ENCODE data around the gene ANKRD28.
"Not testable (repeated sequence)": the region's sequence is repeated elsewhere in the genome, so short reads cannot be mapped to it uniquely, and the experiment has no call there.

Gene ANKRD28

DNA sequence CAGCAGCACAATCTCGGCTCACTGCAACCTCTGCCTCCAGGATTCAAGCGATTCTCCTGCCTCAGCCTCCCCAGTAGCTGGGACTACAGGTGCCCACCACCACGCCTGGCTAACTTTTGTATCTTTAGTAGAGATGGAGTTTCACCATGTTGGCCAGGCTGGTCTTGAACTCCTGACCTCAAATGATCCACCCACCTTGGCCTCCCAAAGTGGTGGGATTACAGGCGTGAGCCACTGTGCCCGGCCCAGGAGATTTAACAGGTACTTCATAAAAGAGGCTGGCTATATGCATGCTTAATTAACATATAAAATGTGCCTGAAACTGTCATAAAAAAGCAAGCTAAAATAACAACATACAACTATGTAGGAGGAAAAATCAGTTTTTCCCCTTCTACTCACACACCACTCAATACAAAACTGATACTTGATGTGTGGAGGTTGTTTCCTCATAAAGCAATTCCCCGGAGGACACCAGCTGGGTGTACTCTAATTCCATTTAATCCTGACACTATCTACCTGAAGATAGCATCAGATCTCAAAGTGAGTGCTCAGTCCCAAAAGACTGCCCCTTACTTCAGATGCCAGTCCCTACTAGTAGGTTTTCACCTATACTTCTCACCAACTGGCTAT, 22.7 kb downstream of the ANKRD28 start:
- not testable (repeated sequence) for DNase-seq (ENCODE audit: low read depth, low spot score)

DNA sequence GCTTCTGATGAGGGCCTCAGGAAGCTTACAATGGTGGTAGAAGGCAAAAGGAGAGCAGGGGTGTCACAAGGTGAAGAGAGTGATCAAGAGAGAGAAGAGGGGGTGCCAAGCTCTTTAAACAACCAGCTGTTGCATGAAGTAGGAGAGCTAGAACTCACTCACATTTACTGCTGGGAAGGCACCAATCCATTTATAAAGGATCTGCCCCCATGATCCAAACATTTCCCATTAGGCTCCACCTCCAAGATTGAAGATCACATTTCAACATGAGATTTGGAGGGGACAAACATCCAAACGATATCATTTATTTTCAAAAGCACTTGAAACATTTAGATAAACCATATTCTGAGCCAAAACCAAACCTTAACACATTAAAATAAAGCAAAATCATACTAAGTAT, 26.3 kb downstream of the ANKRD28 start:
- no peak for DNase-seq (ENCODE audit: low read depth, low spot score)

DNA sequence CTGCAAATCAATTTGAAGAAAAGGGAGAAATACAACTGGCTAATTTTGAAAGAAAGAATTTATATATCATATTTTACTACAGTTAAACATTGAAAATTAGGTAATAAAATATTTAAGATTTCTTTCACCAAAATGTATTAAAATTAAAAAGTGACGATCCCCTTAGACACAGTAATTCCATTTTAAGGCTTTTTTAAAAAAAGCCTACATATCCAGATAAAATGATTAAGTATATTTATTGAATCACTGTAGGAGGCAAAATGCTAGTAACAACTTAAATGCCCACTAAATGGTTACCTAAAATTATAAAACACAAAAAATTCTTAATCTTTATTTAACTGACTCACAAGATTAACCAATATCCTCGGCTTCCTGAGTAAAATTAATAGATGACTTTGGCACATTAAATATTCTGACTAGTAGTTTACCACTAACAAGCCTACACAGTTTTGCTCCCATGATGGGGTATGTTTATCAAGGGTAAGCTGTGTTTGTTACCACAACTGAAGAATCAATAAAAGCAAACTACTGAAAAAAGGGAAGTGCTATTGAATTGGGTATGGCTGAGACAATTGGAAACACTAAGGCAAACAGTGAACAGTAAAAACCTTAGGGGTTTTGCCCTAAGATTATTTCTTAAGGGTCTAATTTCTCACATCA, 28.4 kb downstream of the ANKRD28 start:
- DNase-seq (ENCODE audit: low read depth, low spot score): peak; percentile 25

DNA sequence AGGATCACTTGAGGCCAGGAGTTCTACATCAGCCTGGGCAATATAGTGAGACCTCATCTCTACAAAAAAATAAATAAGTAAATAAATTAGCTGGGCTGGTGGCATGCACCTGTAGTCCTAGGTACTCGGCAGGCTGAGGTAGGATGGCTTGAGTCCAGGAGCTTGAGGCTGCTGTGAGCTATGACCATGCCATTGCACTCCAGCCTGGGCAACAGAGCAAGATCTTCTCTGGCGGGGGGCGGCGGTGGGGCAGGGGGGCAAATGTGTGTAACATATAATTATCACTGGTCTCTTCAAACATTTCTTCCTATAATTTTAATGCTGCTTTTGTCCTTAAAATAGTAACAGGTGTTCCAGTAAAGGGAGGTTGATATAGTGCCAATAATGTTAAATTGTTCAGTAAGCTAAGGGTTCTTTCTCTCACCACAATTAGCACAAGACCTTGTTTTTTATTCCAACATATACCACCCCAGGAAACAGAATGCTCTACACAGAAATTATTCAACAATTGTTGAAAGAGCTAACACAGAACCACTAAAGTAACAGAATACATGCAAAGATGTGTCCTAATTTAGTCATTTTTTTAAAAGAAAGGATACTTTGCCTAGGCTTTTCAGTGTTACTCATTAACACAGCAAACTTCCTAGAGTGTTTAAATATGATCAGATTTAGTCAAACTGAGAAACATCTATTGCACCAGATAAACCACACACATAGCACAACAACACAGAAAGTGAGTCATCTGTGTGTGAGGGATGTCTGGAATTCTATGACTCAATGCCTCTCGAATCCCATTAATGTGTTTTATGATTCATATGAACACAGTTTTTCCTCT, 29.1 kb downstream of the ANKRD28 start:
- peak; percentile 92 for DNase-seq (ENCODE audit: low read depth, low spot score)

DNA sequence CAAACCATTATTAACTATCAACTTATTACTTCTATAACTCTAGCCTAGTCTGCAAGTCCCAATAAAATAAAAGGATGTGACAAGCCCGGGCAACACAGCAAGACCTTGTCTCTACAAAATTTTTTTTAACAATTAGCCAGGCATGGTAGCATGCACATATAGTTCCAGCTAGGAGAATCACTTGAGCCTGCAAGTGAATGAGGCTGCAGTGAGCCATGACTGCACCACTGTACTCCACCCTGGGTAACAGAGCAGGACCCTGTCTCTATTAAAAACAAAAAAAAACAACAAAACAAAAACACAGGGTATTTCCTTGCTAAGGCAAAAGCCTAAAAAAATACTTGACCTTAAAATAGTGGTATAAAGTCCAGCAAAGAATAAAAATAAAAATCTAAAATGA, 31.4 kb downstream of the ANKRD28 start:
- no peak for DNase-seq (ENCODE audit: low read depth, low spot score)

DNA sequence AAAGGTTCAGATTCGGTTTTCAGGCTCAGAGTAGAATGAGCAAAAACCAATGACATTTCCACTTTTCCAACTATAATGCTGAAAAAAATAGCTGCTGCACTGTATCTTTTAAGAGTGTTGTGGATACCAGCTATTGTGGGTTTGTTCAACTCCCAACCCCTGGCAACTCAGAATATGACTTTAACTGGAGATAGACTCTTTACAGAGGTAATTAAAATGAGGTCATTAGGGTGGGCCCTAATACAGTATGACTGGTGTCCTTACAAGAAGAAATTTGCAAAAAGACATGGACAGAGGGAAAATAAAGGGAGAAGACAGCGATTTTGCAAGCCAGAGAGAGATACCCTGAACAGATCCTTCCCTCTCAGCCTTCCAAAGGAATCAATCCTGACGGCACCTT, 39.5 kb downstream of the ANKRD28 start:
- DNase-seq (ENCODE audit: low read depth, low spot score): no peak

- DNase-seq (ENCODE audit: low read depth, low spot score): no peak
Measured at GRCh38 chr3:15757824-15758223, 40.0 kb downstream of the ANKRD28 start.

GRCh38 chr3:15756505-15756904, 41.3 kb downstream of the ANKRD28 start:
- DNase-seq (ENCODE audit: low read depth, low spot score): no peak

DNA sequence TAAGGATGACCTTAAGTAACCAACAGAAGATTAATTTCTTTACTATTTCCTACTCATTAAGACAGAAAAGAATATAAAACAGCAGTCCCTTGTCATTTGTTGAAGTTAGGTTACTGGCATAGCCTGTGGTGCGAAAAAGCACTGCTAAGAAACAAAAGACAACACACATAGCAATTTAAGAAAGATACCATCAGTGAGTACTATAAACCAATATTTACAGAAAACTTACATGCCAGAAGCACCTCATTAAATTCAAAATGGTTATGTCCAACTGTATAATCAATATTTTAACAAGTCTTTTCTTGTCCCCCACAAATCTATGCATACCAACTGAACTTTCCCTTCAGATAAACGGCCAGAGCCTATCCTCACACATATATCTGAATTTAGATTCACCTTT, 42.0 kb downstream of the ANKRD28 start:
- no peak for DNase-seq (ENCODE audit: low read depth, low spot score)

DNA sequence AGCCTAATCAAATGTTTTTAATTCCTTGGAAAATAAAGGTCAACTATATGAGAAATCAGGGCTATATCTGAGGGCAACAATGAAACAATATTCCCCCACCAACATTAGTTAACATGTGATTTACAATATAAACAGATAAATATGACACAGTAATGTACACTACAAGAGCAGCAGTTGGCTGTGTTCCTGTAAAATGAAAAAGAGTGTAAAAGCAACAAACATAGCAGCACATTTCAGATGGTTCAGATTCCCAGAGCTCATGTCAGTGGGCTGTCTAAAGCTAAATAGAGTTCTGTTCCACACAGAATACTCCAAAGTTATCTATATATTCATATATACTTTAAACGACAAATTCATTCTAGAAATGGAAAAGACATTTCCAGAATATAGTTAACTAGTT, 42.6 kb downstream of the ANKRD28 start:
- no peak for DNase-seq (ENCODE audit: low read depth, low spot score)

DNA sequence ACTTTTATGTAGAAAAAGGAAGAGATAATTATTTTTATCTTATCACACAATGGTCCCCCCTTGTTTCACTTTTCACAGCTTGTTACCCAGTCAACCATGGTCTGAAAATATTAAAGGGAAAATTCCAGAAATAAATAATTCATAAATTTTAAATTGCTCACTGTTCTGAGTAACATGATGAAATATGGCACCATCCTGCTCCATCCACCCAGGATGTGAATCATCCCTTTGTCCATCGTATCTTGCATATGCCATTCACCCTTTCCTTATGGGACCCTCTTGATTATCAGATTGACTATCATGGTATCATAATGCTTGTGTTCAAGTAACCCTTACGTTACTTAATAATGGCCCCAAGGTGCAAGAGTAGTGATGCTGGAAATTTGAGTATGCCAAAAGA, 43.7 kb downstream of the ANKRD28 start:
- no peak for DNase-seq (ENCODE audit: low read depth, low spot score)

GRCh38 chr3:15753056-15753710, 44.6 kb downstream of the ANKRD28 start:
- DNase-seq (ENCODE audit: low read depth, low spot score): no peak

- no peak for DNase-seq (ENCODE audit: low read depth, low spot score)
Measured at GRCh38 chr3:15750879-15751278, 46.9 kb downstream of the ANKRD28 start.

DNA sequence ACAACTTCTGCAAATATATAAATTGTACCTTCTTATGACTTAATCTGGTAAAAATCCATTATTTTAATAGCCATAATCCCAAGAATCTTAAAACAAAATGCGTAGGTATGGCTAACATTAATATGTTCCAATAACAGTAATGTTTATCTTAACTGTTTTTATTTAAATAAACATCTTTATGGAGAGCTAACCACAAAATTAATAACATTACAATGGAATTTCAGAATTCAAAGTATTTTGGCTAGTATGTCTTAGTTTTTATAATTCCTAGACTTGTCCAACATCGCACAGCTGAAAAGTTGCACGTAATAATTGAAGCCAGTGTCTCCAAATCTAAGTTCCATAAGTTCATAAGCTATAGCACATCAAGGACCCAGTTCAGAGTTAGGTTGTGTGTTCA, 47.6 kb downstream of the ANKRD28 start:
- DNase-seq (ENCODE audit: low read depth, low spot score): no peak

DNA sequence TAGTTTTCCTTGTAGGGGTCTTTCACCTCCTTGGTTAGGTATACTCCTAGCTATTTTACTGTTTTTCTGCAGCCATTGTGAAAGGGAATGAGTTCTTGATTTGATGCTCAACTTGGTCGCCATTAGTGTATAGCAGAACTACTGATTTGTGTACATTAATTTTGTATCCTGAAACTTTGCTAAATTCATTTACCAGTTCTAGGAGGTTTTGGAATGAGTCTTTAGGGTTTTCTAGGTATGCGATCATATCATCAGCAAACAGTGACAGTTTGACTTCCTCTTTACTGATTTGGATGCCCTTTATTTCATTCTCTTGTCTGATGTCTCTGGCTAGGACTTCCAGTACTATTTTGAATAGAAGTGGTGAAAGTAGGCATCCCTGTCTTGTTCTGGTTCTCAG, 51.9 kb downstream of the ANKRD28 start:
- not testable (repeated sequence) for DNase-seq (ENCODE audit: low read depth, low spot score)

DNA sequence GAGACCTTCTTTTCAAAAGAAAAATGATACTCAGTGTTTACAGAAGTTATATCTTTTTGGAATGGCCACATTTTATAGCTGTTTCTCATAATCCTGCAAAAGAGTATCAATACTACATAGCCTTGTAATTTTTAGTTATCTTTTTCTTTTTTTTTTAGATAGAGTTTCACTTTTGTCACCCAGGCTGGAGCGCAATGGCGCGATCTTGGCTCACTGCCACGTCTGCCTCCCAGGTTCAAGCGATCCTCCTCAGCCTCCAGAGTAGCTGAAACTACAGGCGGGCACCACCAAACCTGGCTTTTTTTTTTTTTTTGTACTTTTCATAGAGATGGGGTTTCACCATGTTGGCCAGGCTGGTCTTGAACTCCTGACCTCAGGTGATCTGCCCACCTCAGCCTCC, 53.6 kb downstream of the ANKRD28 start:
- DNase-seq (ENCODE audit: low read depth, low spot score): no peak

- no peak for DNase-seq (ENCODE audit: low read depth, low spot score)
Measured at GRCh38 chr3:15743587-15744009, 54.2 kb downstream of the ANKRD28 start.

GRCh38 chr3:15742236-15742635, 55.5 kb downstream of the ANKRD28 start:
- not testable (repeated sequence) for DNase-seq (ENCODE audit: low read depth, low spot score)

- DNase-seq (ENCODE audit: low read depth, low spot score): not testable (repeated sequence)
Measured at GRCh38 chr3:15738616-15739005, 59.2 kb downstream of the ANKRD28 start.

GRCh38 chr3:15731024-15731423, 66.8 kb downstream of the ANKRD28 start:
- no peak for DNase-seq (ENCODE audit: low read depth, low spot score)

GRCh38 chr3:15728766-15729165, 69.0 kb downstream of the ANKRD28 start:
- peak; percentile 34 for DNase-seq (ENCODE audit: low read depth, low spot score)

DNA sequence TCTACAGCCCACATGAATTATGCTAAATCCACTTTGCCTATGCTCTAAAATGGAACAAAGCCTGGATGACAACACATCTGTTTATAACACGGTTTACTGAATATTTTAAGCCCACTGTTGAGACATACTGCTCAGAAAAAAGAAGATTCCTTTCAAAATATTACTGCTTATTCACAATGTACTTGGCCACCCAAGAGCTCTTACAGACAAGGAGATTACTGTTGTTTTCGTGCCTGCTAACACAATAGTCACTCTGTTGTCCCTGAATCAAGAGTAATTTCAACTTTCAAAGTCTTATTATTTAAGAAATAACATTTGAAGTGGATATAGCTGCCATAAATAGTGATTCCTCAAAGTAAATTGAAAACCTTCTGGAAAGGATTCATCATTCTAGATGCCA, 70.9 kb downstream of the ANKRD28 start:
- DNase-seq (ENCODE audit: low read depth, low spot score): no peak

Data from astrocyte of the hippocampus (primary cell).